NCI-H510A treated with DMSO at 0.1 percent for 48 hours (cell line): ENCODE results near the gene CADM2.
"Not testable (repeated sequence)": the region's sequence is repeated elsewhere in the genome, so short reads cannot be mapped to it uniquely, and the experiment has no call there.

Experiments used
- DNase-seq: peaks from one replicate; lab custom pipeline; 2025; lab: John Stamatoyannopoulos, UW

Gene CADM2

GRCh38 chr3:85077018-85077417 lies 118.2 kb downstream of the CADM2 start:
- DNase-seq = no peak

- DNase-seq = no peak
Measured at GRCh38 chr3:85081191-85081906, 122.6 kb downstream of the CADM2 start.

GRCh38 chr3:85090495-85090894 lies 131.7 kb downstream of the CADM2 start:
- DNase-seq = no peak

GRCh38 chr3:85100316-85100715 lies 141.5 kb downstream of the CADM2 start:
- no peak for DNase-seq

DNA sequence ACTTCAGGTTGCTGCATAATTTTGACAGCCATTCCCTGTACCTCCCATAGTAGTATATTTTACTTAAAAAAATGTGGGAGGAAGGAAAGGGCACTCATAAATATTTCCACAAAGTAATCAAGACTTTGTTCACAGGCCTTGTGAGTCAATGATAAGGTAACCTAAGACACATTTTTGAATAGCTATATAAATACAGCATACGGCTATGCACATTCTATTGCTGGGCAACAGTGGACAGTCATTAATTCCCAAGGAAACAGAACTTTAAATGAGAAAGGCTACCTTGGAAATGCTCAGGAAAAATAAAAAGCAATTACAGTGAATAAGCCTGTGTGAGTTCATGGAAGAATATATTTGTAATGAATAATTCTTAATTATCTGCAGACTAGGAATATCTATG lies 144.0 kb downstream of the CADM2 start:
- DNase-seq = no peak

DNA sequence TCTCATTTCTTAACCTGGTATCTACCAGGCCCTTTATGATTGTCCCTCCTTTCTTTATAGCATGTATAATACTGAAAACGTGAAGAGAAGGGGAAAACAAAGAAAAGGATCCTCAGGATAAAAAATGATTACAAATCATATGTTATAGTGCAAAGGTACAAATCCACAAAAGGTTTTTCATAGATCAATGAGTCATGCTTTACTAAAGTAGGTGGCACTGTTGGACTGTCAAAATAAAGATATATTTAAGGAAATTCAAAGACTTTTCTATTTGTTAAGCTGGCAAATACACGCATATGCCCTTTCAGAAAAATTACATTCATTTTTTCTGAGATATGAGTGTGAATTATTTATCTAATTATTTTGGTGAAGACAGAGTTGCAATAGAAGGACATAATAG lies 151.6 kb downstream of the CADM2 start:
- no peak for DNase-seq

DNA sequence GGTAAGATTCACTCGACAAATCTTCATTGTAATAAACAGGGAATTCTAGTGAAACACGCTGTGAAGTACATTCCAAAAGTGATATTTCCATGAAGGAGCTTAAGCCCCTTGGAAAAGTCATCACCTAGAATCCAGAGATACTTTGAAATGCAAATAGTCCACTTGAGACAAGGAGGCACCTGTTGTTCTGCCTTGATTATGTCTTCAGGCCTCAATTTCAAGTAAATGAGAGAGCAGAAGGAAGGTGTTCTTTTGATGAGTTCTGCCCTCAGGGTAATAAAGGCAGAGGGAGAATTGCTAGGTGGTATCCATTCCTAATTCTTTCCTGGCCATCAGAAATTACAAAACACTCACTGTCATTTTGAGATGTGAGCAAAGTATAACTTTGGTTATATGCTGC lies 162.1 kb downstream of the CADM2 start:
- DNase-seq = no peak

- not testable (repeated sequence) for DNase-seq
Measured at GRCh38 chr3:85132864-85133263, 174.1 kb downstream of the CADM2 start.

- DNase-seq = not testable (repeated sequence)
Measured at GRCh38 chr3:85133691-85134420, 175.1 kb downstream of the CADM2 start.

DNA sequence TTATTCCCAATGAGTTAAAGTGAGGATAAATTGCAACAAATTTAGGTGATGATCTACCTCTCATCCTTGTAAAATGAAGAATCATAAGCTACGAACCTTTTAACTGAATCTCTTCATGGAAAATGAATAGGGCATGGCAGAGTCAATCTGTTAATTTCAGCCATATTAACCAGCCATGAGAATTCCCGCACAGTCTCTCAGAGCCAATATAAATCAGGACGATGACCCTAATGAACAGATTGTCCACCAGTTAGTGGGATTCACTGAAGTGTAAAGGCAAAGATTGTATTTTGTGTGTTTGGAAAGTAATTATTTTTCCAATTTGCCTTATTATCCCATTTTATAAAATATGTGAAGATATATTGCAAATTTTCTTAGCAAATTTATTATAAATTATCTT lies 183.8 kb downstream of the CADM2 start:
- DNase-seq = no peak

DNA sequence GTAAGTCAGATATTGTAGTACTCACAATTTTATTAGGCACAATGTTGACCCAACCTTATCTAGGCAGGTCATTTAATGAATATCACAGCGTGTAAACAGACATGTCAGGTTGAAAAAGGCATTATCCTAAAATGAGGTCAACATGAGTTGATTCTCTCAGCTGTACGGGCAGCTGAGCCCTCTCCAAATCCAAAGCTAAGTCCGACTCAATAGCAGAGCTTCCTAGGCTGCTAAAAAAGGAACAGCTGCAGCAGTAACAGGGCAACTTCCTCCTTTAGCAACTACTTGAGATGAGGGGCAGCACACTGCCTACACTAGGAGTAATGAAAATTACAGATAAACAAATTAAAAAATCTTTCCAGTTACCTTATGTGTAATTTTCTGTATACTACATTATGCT lies 189.2 kb downstream of the CADM2 start:
- DNase-seq = peak; percentile 15

DNA sequence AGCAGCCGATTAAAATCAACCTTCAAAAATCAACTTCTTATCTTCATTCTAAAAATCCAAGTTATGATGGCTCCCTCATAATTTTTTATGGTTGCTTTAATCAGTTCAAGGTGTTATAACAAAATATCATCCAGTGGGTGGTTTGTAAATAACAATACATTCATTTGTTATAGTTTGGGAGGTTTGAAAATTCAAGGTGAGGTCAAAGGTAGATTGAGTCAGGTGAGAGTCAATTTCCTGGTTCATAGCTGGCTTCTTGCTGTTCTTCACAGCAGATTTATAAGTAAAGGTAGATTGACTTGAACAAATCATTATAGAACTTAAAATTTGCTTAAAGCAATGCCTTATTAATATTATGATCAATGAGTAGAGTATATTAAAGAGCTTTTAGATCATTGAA lies 192.8 kb downstream of the CADM2 start:
- no peak for DNase-seq

GRCh38 chr3:85153279-85153678 lies 194.5 kb downstream of the CADM2 start:
- not testable (repeated sequence) for DNase-seq

DNA sequence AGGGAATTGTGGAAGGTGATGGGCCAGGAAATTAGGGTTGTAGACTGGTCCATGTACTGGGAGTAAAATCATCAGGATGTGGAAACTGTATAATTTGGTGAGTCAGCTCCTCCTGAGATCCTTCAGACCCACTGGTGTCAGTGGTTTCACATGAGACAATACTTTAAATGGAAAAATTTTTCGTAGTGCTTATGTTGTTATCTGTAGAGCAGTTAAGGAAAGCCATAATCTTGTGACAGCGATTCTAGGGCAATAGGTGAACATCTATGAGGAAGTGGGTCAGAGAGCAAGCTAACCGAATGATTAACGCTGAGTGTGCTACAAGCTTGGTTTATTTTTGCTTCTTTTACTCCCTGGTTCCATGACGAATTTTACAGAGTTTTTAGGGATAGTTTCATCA lies 200.6 kb downstream of the CADM2 start:
- DNase-seq = no peak

DNA sequence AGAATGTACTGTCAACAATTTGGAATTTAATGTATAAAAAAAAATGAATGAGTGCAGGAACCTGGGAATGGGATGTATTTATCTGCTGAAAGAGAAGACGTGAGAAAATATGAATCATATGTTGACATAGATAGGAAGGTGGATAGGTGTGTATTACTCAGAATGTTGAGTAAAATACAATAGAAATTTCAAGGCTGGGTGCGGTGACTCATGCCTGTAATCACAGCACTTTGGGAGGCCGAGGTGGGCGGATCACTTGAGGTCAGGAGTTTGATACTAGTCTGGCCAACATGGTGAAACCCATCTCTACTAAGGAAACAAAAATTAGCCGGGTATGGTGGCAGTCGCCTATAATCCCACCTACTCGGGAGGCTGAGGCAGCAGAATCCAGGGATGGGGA lies 202.8 kb downstream of the CADM2 start:
- no peak for DNase-seq

GRCh38 chr3:85162905-85163304 lies 204.1 kb downstream of the CADM2 start:
- DNase-seq = no peak

DNA sequence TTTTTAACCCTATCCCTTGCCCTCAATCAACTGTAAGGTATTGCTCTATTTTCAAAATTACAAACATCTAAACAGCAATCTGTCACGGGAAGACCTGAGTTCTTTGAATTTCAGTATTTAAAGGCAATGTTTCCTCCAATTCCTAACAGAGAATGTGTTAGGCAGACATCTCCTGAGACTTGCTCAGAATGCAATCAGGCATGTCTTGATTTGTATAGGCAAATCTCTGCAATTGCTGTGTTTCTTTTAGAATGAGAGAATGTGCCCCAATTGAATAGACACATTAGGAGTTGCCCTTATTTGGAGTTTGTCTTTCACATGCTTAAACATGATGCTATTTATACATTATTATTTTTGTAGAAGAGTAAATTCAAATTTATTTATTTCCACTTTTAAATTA lies 205.6 kb downstream of the CADM2 start:
- DNase-seq = no peak

- no peak for DNase-seq
Measured at GRCh38 chr3:85167576-85167975, 208.8 kb downstream of the CADM2 start.

DNA sequence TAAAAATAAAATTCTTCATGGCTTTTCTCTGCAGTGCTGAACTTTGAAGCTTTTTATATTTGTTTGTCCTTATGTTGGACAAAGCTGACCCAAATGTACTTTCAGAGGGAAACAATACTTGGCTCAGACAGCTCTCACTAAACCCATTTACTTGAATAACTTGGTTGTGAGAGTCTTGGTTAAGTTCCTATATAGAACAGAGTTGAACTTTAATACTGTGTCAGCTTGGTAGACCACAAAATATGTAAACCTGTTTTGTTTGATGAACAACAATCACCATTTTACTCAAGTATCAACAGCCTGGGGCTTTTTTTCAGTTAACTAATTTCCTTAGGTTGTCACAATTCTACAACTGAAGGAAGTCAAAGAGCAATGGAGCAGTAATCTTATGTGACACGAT lies 211.9 kb downstream of the CADM2 start:
- DNase-seq = no peak

DNA sequence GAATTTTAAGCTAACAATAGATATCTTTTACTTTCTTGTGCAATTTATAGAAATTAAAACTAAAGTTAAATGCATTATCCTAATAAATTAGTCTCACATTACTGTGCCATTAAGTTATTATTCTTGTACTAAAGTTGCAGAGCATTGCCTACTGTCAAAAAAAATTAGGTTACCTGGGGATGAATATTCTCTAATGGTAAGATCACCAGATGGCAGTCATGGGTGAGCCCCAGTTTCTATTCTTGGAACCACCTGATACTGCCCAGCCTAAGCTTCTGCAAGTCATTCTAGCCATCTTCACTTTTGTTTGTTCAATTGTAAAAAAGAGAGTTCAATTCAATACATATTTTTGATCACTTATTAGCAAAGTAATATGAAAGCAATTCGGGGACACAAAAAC lies 213.2 kb downstream of the CADM2 start:
- DNase-seq = no peak

GRCh38 chr3:85176799-85177198 lies 218.0 kb downstream of the CADM2 start:
- DNase-seq = no peak

- no peak for DNase-seq
Measured at GRCh38 chr3:85182975-85183752, 224.4 kb downstream of the CADM2 start.

DNA sequence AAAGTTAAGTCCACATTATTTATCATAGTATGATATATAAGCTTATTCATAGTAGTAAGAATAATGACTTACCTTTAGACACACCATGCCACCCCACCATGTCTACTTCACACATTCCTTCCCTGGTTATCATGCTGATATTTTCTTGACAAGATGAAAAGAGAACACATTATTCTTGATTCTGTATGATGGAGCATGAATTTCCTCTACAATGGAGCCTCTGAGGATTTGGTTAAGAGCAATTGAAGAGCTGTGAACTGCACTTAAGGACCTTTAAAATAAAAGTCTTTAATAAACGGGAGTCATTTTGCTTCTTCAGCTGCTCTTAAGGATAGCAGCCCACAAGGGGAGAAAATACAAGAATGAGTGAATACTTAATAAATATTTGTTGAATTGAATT lies 226.7 kb downstream of the CADM2 start:
- DNase-seq = no peak
